ENCODE data around the gene PTPRE. TPM values are rescaled to one million over a fixed set of nuclear protein-coding genes. Genes with fewer than 3 reads are reported as not detected.

PTPRE gene
- total RNA-seq, 1 experiment from 2014 or later = 3.1 TPM

GRCh38 chr10:127912607-127913367 is 5.9 kb downstream of the PTPRE start:
- no peaks in the 10 kb centered on the region for H3K36me3 Mint-ChIP-seq
- TF ChIP-seq ZBTB21 (CRISPR knock-in tag; IDR thresholded peaks at IDR 0.05; ENCODE audit: borderline replicate concordance) (no peak), FOXP1 (CRISPR knock-in tag; IDR thresholded peaks at IDR 0.05; ENCODE audit: borderline replicate concordance) (no peak), PRRX2 (CRISPR knock-in tag; IDR thresholded peaks at IDR 0.05) (no peak), CBFB (CRISPR knock-in tag; IDR thresholded peaks at IDR 0.05; ENCODE audit: low read depth) (no peak), MYBL2 (CRISPR knock-in tag; IDR thresholded peaks at IDR 0.05) (no peak), HMGA2 (CRISPR knock-in tag; IDR thresholded peaks at IDR 0.05) (no peak), ZNF138 (CRISPR knock-in tag; conservative IDR thresholded peaks at IDR 0.05) (no peak)
- TF ChIP-seq, protein P1, sequence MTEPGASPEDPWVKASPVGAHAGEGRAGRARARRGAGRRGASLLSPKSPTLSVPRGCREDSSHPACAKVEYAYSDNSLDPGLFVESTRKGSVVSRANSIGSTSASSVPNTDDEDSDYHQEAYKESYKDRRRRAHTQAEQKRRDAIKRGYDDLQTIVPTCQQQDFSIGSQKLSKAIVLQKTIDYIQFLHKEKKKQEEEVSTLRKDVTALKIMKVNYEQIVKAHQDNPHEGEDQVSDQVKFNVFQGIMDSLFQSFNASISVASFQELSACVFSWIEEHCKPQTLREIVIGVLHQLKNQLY (CRISPR knock-in tag; IDR thresholded peaks at IDR 0.05) = no peak
- TF ChIP-seq, protein P2, sequence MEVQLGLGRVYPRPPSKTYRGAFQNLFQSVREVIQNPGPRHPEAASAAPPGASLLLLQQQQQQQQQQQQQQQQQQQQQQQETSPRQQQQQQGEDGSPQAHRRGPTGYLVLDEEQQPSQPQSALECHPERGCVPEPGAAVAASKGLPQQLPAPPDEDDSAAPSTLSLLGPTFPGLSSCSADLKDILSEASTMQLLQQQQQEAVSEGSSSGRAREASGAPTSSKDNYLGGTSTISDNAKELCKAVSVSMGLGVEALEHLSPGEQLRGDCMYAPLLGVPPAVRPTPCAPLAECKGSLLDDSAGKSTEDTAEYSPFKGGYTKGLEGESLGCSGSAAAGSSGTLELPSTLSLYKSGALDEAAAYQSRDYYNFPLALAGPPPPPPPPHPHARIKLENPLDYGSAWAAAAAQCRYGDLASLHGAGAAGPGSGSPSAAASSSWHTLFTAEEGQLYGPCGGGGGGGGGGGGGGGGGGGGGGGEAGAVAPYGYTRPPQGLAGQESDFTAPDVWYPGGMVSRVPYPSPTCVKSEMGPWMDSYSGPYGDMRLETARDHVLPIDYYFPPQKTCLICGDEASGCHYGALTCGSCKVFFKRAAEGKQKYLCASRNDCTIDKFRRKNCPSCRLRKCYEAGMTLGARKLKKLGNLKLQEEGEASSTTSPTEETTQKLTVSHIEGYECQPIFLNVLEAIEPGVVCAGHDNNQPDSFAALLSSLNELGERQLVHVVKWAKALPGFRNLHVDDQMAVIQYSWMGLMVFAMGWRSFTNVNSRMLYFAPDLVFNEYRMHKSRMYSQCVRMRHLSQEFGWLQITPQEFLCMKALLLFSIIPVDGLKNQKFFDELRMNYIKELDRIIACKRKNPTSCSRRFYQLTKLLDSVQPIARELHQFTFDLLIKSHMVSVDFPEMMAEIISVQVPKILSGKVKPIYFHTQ (CRISPR knock-in tag; IDR thresholded peaks at IDR 0.05) = no peak
- TF ChIP-seq, protein P3, sequence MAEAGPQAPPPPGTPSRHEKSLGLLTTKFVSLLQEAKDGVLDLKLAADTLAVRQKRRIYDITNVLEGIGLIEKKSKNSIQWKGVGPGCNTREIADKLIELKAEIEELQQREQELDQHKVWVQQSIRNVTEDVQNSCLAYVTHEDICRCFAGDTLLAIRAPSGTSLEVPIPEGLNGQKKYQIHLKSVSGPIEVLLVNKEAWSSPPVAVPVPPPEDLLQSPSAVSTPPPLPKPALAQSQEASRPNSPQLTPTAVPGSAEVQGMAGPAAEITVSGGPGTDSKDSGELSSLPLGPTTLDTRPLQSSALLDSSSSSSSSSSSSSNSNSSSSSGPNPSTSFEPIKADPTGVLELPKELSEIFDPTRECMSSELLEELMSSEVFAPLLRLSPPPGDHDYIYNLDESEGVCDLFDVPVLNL (CRISPR knock-in tag; IDR thresholded peaks at IDR 0.05; ENCODE audit: borderline replicate concordance, low read depth) = no peak
- TF ChIP-seq, protein P4, sequence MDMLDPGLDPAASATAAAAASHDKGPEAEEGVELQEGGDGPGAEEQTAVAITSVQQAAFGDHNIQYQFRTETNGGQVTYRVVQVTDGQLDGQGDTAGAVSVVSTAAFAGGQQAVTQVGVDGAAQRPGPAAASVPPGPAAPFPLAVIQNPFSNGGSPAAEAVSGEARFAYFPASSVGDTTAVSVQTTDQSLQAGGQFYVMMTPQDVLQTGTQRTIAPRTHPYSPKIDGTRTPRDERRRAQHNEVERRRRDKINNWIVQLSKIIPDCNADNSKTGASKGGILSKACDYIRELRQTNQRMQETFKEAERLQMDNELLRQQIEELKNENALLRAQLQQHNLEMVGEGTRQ (CRISPR knock-in tag; IDR thresholded peaks at IDR 0.05) = no peak
- H3K4me3 Mint-ChIP-seq = no peak overlapping the region
- no peak overlapping the region for H3K27ac Mint-ChIP-seq
- peaks cover 4% of the 10 kb centered on the region; the same call in 1 of the 2 replicates for H3K4me1 Mint-ChIP-seq
- DNase-seq (ENCODE audit: low spot score) = no peak
- ATAC-seq = no peak
- ChIA-PET CTCF (no interaction called here), POLR2A (no interaction called here)
- peaks cover 16% of the 10 kb centered on the region for H3K27me3 Mint-ChIP-seq (ENCODE audit: low read depth)
- no peaks in the 10 kb centered on the region for H3K9me3 Mint-ChIP-seq

GRCh38 chr10:127913368-127913759 is 6.5 kb downstream of the PTPRE start:
- Mint-ChIP-seq H3K4me1 (peaks cover 4% of the 10 kb centered on the region; the same call in 1 of the 2 replicates), H3K9me3 (no peaks in the 10 kb centered on the region), H3K27me3 (ENCODE audit: low read depth) (peaks cover 10% of the 10 kb centered on the region), H3K36me3 (no peaks in the 10 kb centered on the region), H3K27ac (no peak overlapping the region), H3K4me3 (no peak overlapping the region)
- ChIA-PET CTCF (no interaction called here), POLR2A (no interaction called here)
- ATAC-seq (no peak), DNase-seq (ENCODE audit: low spot score) (no peak)
- TF ChIP-seq IRF2 (CRISPR knock-in tag; IDR thresholded peaks at IDR 0.05; ENCODE audit: borderline replicate concordance, low read depth) (no peak), GRHL2 (CRISPR knock-in tag; IDR thresholded peaks at IDR 0.05; ENCODE audit: insufficient replicate concordance, severe bottlenecking) (no peak), CTCF (IDR thresholded peaks at IDR 0.05) (no peak), FOXK1 (CRISPR knock-in tag; IDR thresholded peaks at IDR 0.05) (no peak), CREB1 (CRISPR knock-in tag; IDR thresholded peaks at IDR 0.05) (no peak), HMGXB4 (CRISPR knock-in tag; IDR thresholded peaks at IDR 0.05) (no peak), EMX1 (CRISPR knock-in tag; IDR thresholded peaks at IDR 0.05) (no peak), ESRRA (CRISPR knock-in tag; IDR thresholded peaks at IDR 0.05; ENCODE audit: borderline replicate concordance) (no peak), SMAD3 (CRISPR knock-in tag; IDR thresholded peaks at IDR 0.05; ENCODE audit: borderline replicate concordance) (no peak), ZBTB21 (CRISPR knock-in tag; IDR thresholded peaks at IDR 0.05; ENCODE audit: borderline replicate concordance) (no peak), NFYB (CRISPR knock-in tag; conservative IDR thresholded peaks at IDR 0.05; ENCODE audit: low read depth) (no peak)
- TF ChIP-seq, protein P5, sequence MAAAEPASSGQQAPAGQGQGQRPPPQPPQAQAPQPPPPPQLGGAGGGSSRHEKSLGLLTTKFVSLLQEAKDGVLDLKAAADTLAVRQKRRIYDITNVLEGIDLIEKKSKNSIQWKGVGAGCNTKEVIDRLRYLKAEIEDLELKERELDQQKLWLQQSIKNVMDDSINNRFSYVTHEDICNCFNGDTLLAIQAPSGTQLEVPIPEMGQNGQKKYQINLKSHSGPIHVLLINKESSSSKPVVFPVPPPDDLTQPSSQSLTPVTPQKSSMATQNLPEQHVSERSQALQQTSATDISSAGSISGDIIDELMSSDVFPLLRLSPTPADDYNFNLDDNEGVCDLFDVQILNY (CRISPR knock-in tag; IDR thresholded peaks at IDR 0.05) = no peak
- TF ChIP-seq, protein P1 (CRISPR knock-in tag; IDR thresholded peaks at IDR 0.05) = no peak
- TF ChIP-seq, protein P6, sequence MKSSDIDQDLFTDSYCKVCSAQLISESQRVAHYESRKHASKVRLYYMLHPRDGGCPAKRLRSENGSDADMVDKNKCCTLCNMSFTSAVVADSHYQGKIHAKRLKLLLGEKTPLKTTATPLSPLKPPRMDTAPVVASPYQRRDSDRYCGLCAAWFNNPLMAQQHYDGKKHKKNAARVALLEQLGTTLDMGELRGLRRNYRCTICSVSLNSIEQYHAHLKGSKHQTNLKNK (CRISPR knock-in tag; IDR thresholded peaks at IDR 0.05) = no peak
